HG02623 (cell line): Measurements from ENCODE around the gene PALS1.

Source experiments
- ATAC-seq: cut with Tn5 transposase; IDR thresholded peaks from one replicate; pipeline ENCODE4 v1.9.1; 2021; ENCODE audit warnings: moderate library complexity; ENCODE audit not compliant: unreplicated experiment

Gene PALS1

GRCh38 chr14:67241411-67242167 is at the start of gene PALS1:
Gene PALS1, plus strand, starts transcription at chr14:67241435. Its CDS starts 37,736 bp downstream, at chr14:67279171.
- peak; percentile 37 for ATAC-seq

DNA sequence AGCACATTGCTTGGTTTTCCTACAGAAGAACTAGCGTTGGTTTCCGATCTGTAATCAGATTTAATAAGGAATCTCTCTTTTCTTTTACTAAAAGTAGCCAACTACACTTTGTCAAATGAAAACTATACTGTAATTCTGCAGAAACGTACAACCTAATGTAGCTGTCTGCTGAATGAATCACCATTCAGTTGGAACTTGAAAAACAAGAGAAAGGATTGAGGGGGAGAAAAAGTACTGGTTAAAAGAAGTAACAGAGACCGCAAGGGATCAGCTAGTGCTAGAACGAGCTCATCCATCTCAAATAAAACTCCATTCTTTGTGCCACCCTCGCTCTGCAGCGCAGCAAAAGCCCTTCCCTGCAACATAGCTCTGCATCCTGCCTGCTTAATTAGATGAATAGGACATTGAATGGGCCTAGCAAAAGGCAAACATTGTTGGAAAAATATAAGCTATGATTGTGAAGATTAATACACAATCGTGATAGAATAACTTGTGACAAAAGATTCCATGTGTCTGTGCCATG is 49.4 kb upstream of the PALS1 start:
- no peak for ATAC-seq

DNA sequence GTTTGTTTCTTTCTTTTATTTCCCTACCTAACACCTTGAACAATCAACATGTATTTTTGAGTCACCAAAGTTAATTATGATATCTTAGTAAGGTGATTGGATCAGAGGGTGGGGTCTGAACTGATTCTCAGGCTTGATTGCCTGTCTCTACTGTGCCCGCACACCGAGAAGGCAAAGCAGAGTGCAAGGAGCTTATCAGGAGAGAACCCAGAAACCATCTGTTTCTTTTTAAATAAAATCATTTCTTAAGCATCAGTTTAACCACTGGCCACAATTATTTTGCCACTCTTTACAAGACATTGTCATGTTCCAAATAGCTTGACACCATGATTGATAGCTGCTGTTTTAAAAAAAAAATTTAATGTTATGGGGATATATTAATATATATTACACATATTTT is 48.9 kb upstream of the PALS1 start:
- no peak for ATAC-seq

- no peak for ATAC-seq
Measured at GRCh38 chr14:67195279-67195678, 46.0 kb upstream of the PALS1 start.

GRCh38 chr14:67199016-67199415 is 42.2 kb upstream of the PALS1 start:
- ATAC-seq: no peak

GRCh38 chr14:67207810-67208209 is 33.4 kb upstream of the PALS1 start:
- no peak for ATAC-seq

- no peak for ATAC-seq
Measured at GRCh38 chr14:67218126-67218525, 23.1 kb upstream of the PALS1 start.

DNA sequence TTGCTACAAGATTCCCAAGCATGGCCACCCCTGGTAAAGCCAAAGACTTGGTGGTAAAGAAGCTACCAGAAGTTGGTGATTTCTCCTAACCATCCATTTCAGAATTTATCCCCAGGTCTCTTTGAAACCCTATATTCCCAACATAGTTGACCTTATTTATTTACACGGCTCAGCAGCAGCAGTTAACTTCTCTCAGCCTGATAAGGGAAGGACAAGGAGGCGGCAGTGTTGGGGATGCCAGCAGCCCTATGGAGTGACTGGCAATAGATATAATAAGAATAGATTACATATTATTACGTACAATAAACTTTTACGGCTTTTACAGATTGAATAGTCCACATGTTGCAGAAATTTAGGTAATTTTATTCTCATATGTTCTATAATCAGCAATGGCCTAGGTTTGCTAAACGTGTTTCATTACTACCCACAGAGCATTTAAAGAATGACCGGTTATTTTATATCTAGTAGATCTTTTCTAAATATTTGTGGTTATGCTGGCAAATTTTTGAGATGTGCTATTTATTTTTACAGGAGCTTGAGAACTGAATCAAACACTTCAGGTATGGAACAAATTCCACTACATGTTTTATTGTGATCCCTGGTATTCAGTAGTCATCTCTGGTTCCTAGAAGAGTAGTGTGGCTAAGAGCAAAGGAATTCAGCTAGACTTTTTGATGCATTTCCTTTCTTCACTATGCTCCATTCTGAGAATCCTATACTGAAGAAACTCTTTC is 19.8 kb upstream of the PALS1 start:
- ATAC-seq: no peak

DNA sequence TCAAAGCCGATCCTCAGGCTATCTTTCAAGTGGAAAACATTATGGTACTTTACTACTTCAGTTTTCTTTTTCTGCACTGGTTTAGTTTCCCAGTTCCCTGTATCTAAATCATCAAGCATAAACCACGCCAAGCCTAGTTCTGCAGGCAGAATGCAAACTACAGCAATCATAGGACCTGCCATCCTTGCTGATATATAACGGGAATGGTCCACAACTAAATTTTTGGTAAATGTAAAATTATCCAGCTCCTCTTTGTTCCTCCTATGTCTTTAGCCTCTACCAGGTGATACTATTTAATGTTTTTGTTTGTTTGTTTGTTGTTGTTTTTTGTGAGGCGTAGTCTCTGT is 19.3 kb upstream of the PALS1 start:
- no peak for ATAC-seq

DNA sequence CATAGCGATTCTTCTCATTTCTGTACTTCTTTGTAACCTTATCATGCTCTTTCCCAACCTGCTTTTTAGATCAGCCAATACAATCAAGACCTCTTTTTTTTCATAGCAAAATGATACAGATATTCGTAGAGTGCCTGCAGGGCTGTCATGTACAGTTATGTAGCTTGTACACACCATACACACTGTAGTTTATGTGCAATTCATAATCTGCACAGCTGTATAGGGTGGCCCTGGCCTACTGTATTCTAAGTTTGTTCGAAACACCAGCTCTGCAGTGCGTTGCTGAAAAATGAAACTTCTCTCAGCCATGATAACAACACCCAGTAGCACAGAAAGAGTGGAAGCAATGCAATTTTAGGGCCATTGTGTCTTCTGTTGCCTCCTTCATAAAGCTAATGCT is 15.7 kb upstream of the PALS1 start:
- no peak for ATAC-seq

DNA sequence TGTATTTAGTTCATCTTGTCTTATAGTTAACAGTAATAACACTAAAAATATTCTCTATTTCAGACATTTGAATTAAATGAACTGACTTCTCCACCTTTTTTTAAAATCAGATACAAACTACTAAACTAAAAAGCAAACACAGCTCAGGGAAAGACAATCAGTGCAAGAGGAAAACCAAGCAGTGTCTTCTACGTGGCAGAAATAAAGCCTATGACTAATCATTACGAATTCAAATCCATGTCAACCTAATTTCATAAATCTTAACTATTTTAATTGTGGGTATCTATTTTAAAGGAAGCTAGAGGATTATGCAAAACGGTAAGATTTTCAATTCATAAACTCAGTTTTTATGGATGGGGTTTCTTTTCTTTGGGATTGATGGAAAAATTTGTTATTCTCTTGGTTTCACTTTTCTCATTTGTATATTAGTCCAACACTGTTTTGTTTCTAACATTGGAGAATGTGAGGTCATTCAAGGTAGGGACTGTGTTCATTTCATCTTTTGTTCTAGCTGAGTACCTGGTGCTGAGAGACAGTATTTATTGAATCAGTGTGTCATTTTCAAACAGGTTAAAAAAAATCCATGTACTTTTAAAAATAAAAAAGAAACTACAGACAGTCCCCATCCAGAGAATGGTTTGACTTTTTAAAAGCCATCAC is 12.8 kb upstream of the PALS1 start:
- ATAC-seq: no peak

- no peak for ATAC-seq
Measured at GRCh38 chr14:67232066-67232465, 9.2 kb upstream of the PALS1 start.

DNA sequence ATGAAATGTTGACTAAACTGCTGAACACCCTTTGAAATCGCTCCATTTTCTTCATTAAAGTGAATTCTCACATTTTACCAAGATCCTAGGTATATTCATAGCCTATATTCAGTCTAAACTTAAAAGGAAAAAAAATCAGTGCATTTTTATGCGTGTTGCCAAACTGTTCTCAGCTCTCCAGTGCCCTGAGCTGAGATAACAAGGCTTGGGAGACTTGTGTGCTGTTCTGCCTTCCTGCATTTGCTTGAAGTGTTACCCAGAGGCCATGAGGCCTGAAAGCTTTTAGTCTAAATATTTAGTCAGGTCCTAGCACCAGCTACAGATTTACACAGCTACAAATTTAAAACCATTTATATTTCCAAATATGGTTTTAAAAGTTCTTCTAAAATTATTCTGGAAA is 8.6 kb upstream of the PALS1 start:
- ATAC-seq: no peak

DNA sequence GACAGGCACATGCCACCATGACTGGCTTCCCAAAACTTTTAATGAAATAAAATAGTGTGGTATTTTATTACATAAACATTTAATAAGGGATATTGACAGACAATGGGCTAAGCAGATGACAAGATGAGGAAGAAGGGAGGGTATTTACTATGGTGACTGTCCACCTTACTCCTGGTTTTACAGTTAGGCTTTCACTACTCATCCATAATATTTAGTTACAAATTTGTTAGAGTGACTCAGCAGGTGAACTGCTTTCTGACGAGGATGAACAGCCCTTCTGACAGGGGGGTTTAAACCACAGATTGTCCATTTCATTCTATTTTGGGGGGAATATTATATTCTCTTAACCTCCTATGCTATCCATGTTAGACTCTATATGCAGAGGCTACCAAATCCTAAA is 3.6 kb upstream of the PALS1 start:
- no peak for ATAC-seq

GRCh38 chr14:67239582-67239981 is 1.7 kb upstream of the PALS1 start:
- ATAC-seq: no peak

DNA sequence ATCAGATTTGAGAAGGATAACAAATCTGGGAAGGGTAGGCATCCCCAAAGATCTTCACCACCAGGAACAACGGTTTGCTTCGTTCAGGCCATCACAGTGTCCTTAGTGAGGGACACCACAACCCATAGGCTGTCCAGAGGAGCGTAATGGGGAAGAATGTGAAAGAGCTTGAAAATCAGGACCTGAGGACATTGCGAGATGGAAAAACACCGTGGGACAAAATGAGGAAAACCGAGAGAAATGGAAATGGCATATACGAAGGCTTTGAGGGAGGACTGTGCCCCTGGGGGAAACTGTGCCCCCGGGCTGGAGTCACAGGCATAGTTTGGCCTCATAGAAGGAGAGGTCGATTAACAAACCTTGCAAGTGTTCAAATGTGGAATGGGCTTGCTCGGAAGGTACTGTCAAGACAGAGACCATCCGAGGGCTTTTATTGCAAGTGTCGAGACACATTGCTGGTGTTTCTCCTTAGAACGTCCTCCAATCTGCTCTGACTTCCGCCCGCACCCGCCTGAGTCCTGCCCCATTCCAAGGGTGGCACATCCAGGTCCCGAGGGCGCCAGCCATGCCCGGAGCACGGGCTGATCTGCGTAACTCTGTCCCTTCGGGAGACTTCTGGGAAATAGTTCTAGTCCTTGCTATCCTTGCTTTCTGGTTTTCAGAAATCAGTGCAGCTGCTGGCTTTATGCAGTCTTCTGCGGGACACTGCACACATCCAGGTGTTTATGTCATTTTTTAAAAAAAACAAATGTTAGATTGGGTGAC is 885 bp upstream of the PALS1 start:
- peak; percentile 2 for ATAC-seq

- ATAC-seq: peak; percentile 89
Measured at GRCh38 chr14:67240978-67241410, 241 bp upstream of the PALS1 start.

DNA sequence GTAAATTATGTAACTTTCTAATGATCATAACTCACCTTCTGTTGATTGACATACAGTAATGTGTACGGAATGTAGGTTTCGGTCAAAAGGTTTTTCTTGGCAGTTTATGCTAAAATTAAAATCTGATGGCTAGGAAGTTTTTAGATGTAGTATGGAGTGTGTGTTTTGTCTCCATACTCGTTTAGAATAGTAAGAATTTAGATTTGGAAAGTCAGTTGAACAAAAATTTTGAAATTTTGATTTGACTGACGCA is 859 bp downstream of the PALS1 start:
- no peak for ATAC-seq

DNA sequence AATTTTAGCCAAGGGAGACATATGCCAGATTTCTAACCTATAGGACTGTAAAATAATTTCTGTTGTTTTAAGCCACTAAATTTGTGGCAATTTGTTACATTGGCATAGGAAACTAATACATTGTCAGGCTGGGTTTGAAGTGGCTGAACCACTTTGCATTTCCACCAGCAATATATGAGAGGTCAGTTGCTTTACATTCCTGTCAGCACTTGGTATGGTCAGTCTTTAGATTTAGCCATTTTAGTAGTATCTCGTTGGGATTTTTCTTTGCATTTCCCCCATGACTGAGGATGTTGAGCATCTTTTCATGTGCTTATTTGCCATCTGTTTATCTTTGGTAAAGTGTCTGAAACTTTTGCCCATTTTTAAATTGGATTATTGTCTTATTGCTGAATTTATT is 3.9 kb downstream of the PALS1 start:
- no peak for ATAC-seq

DNA sequence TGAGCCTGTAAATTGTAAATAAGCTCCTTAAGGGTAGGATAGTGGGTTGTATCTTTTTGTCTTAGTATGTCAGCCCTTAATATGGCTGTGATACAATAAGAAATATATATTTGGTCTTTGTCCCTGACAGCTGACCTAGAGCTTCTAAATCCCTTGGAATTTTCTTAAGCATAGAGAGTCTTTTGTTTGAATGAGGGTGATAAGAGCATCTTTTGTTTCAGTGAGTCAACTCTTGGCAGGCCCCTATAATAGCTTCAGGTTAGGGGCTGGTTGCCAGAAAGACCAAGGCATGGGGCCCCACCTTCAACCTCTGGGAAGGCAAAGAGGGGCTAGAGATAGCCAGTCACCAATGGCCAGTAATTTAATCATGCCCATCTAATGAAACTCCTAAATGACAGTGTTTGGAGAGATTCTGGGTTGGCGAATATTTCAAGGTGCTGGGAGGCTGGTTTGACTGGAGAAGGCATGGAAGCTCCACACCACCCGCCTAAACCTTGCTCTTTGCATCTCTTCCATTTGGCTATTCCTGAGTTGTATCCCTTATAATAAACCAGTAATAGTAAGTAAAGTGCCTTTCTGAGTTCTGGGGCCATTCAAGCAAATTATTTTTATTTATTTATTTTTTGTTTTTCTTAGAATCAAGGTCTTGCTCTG is 10.5 kb downstream of the PALS1 start:
- no peak for ATAC-seq
